DLD1 (cell line): Measurements from ENCODE around the gene KPNA3.
"Not testable (repeated sequence)": the region's sequence is repeated elsewhere in the genome, so short reads cannot be mapped to it uniquely, and the experiment has no call there.

Source experiments
- in situ Hi-C: cut with HindIII; loops from 2 replicates; pipeline ENCODE4 v1.10.0; 2017; ENCODE audit warnings: low sequenced_read_pairs

Gene KPNA3, protein sequence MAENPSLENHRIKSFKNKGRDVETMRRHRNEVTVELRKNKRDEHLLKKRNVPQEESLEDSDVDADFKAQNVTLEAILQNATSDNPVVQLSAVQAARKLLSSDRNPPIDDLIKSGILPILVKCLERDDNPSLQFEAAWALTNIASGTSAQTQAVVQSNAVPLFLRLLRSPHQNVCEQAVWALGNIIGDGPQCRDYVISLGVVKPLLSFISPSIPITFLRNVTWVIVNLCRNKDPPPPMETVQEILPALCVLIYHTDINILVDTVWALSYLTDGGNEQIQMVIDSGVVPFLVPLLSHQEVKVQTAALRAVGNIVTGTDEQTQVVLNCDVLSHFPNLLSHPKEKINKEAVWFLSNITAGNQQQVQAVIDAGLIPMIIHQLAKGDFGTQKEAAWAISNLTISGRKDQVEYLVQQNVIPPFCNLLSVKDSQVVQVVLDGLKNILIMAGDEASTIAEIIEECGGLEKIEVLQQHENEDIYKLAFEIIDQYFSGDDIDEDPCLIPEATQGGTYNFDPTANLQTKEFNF

DNA sequence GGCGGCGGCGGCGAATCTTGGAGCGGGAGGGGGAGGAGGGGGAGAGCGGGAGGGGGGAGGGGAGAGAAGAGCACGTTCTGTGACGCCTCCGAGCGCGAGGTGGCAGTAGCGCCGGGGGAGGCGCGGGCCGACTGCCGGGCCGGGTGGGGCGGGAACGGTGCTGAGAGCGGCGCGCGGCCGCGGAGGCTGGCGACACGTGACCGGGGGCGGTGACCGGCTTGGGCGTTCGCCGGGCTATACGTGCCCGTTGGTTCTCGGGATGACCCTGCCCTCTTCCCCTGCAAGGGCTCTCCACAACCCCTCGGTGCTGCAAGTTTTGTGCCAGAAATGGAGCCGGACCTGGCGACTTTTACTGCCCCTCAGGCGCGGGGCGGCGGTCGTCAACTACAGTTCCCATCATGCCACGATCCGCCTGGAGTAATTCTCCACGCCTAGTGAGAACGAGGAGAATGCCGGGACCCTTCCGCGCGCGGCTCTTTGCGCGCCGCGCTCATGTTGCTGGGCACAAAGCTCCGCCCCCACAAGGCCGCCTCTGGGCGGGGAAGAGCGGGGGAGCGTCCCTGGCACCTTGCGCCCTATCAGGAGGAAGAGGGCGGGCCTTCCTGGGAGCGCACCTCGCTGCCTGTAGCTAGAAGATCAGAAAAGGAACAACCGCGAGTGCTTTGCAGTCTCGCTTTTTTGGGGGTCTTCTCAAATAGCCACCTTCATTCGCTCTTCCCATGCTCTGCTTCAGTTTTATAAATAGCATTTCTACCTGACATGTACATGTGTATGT, at the start of gene KPNA3:
Gene KPNA3 (minus strand): TSS at position 133 of the 775 bp plus-strand sequence. CDS start 176 bp downstream, outside the sequence.
- in situ Hi-C loops, result no loop called here

GRCh38 chr13:49841964-49842363, 49.5 kb upstream of the KPNA3 start:
- in situ Hi-C loops, result no loop called here

GRCh38 chr13:49840675-49841074, 48.2 kb upstream of the KPNA3 start:
- in situ Hi-C loops, result no loop called here

DNA sequence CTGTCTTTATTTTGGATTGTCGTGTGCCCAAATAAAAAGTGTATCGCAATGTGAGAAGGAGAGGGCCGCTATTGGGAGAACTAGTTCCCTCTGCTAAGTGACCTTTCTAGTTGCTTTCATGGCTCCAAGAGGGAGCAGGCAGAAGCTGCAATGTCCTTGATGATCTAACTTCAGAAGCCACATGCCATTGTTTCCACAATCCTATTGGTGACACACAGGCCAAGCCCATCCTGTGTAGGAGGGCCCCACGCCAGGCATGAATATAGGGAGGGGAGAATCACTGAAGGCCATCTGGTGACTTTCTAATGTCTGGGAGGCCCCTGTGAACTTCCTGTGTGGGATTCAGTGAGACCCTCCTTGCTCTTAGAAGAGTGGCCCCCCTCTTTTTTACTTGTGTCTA, 47.8 kb upstream of the KPNA3 start:
- in situ Hi-C loops, result no loop called here

DNA sequence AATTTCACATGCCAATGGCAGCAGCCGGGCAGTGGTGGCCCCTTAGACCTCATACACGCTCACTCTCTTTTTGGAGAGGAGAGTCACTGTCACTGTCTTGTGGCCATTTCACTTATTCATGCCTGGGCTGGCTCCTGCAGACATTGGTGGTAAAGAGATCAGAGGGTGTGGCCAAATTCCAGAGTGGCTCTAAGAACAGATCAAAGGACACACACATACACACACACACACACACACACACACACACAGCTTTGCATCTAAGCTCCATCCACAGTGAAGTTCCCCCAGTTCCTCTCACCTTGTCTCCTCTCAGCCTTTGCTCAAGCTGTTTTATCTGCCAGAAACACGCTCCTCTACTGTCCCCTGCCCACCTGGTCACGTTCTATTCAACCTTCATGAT, 46.5 kb upstream of the KPNA3 start:
- in situ Hi-C loops, result no loop called here

GRCh38 chr13:49836516-49836915, 44.0 kb upstream of the KPNA3 start:
- in situ Hi-C loops, result no loop called here

GRCh38 chr13:49833402-49833801, 40.9 kb upstream of the KPNA3 start:
- in situ Hi-C loops, result no loop called here

- in situ Hi-C loops, result no loop called here
Measured at GRCh38 chr13:49831455-49831854, 39.0 kb upstream of the KPNA3 start.

DNA sequence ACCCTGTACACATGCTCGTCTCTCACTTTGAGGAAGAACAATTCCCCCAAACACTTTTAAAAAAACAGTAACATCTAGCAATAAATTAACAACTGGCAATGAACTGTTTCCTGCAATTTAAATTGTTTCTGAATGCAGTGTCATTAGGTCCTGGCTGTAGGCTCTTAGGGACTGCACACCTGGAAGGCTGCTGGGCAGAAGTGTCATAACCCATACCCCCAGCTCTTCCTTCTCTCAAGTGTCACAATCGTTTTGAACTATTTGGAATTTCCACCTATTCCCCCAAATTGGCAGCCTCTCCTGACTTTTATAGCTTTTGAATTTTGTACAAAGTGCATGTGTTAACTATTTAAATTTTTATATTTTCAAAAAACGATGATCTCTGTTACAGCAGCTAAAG, 38.2 kb upstream of the KPNA3 start:
- in situ Hi-C loops, result no loop called here

GRCh38 chr13:49829715-49830114, 37.2 kb upstream of the KPNA3 start:
- in situ Hi-C loops, result no loop called here

GRCh38 chr13:49828453-49828852, 36.0 kb upstream of the KPNA3 start:
- in situ Hi-C loops, result no loop called here

DNA sequence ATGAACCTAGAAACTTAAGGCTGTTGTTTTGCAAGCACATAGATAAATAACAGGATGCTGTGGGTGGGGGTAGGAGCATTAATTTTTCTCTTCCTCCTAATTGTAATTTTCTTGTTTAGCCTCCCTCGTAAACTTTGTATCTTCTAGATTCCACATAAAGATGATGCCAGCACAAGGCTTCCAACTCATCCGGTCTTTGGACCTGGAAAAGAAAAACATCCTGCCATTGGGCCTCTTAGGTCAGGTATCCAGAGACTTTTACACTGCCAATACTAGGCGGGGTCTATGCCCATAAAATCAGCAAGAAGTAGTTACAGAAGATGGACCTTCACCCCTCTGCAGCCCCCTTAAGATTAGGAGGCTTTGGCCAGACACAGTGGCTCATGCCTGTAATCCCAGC, 35.4 kb upstream of the KPNA3 start:
- in situ Hi-C loops, result no loop called here

DNA sequence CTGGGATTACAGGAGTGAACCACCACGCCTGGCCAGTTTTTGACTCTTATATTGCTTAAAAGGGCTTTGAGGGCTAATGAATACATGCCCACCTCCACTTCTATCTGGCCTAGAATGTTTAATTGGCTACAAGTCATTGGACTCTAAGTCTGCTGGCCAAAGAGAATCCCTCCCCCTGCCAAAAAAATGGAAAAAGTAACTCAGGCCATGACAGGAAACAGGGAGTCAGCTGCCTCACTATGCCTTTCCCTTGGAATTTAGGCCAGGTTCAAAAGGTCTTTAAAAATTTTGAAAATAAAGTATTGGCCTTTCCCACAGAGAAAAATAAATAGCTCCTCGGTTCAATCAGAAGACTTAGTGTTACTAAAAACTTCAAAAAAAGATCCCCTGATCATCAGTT, 34.9 kb upstream of the KPNA3 start:
- in situ Hi-C loops, result no loop called here

DNA sequence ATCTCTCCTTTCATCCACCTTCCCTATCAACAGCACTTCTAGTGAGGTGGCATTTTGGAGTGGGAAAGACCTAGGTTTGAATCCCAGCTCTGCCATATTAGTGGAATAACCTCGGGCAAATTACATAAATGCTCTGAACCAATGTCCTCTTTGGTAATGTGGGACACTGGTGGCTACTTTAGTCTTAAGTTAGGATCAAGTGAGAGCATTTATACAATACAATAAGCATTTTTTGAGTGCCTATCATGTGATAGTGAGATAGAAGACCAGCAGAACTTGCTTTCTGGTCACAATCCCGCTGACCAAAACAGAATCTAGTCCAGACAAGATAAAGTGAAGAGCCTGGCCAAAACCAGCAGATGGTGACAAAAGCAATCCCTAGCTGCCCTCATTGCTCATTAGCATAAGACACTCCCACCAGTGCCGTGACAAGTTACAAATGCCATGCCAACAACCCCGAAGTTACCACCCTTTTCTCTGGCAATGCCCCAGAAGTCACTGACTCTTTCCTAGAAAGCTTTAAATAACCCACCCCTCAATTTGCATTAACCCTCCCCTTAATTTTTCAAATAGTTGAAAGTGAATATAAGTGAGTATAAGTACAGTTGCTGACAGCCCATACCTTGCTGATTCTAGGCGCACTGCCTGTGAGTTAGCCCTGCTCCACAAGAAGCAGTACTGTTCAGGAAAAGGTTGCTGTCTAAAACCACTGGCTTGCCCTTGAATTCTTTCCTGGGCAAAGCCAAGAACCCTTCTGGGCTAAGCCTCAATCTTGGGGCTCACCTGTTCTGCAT, 28.9 kb upstream of the KPNA3 start:
- in situ Hi-C loops, result no loop called here

DNA sequence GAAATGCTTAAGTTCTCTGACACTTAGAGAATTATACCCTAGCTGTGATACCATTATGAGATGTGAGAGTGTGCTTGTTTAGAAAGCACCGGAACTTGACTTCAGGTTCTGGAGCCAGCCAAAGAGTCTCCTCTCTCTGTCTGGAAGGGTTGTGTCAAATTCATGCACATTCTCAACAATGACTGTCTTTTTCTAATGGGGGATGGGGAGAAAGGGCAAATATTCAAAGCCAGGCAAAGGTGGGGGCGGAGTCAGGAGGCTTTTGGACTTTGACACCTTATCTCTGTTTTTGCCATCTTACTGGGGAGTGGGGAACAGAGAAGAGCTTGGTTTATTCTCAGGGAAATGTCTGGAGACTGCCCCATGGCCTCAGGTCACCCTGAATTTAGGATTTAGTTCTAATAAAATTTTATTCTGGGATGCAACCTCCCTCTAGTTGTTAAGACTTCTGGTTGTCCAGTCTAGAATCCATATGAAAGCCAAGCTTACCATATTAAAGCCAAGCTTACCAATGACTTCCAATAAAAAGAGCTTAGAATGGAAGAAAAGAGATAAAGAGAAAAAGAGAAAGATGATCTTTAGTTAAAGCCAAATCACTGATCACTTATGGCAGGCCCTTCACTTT, 28.2 kb upstream of the KPNA3 start:
- in situ Hi-C loops, result no loop called here

GRCh38 chr13:49816047-49816446, 23.6 kb upstream of the KPNA3 start:
- in situ Hi-C loops, result not testable (repeated sequence)

GRCh38 chr13:49814551-49815270, 22.2 kb upstream of the KPNA3 start:
- in situ Hi-C loops, result no loop called here

DNA sequence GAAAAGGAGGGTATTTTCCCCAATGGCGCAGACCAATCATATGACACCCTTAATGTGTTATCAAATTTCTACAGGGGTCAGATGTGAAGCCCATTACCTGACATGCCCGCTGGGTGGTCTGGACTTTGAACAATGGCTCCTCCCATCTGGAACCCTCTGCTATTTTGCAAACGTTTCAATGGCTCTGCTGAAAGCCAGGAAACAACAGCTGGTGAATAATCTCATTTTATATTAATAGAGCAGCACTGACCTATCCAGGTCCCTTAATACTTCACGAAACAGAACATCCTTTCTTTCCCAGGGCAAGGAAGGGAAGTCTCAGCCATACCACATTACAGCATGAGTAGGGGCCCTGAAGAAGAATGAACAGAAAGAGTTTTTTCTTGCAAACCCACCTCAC, 20.3 kb upstream of the KPNA3 start:
- in situ Hi-C loops, result no loop called here

DNA sequence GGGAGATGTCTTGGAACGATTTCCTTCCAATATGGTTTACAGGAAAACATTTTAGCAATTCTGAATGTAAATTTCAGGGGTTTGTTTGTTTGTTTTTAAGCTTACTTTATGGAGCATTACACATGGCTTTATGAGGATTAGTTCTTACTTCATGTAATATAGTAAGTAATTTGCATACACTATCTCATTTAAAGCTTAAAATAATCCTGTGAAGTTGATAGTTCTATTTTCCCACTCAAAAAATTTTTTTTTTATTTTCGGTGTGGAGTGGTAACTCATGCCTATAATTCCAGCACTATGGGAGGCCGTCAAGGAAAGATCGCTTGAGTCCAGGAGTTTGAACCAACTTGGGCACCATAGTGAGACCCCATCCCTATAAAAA, 19.0 kb upstream of the KPNA3 start:
- in situ Hi-C loops, result no loop called here
